ENCODE data around the gene SLC30A9.
A peak's percentile ranks its signal among the peaks of the same experiment; 100 is the strongest.

SLC30A9 gene

GRCh38 chr4:41990365-41991111 lies at the start of gene SLC30A9:
SLC30A9 (plus strand) TSS chr4:41990530; CDS start chr4:41990652, 122 bp downstream.
- peak; percentile 70 for DNase-seq

- DNase-seq, result no peak
These were observed 49.5 kb upstream of the SLC30A9 start for GRCh38 chr4:41940834-41941233.

DNA sequence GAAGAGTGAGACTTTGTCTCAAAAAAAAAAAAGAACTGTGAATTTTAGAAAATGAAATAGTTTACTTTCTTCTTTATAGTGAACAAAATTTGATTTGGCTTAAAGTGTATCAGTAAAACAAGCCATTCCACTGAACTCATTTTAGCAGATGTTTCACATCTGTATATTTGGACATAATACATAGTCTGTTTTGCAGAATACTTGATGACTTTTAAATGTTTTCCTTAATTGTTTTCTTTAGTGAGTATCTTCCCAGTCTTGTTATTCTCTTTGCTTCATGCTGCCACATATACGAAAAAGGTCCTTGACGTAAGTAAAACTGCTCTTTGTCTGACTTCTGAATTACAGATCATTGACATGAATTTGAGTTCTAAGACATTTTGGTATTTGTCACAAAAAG lies 46.8 kb upstream of the SLC30A9 start:
- no peak for DNase-seq

- no peak for DNase-seq
These were observed 46.2 kb upstream of the SLC30A9 start for GRCh38 chr4:41944089-41944488.

DNA sequence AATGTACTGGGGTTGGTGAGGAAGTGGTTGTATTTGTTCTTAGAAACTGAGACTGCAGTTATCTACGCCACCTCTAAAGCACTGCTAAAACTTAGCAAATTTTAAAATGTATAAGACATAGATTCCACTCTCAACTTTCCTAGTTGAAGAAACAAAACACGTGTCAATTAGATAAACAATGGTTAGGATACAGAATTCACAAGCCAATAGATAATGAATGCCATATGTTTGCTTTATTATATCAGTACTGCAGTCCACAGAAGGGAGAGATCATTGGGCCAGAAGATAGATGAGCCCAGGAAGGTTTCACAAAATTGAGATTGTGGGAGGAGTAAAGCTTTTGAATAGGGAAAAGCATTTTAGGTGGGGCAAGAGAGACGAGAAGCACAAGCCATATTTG lies 40.8 kb upstream of the SLC30A9 start:
- DNase-seq, result no peak

- DNase-seq, result peak; percentile 5
These were observed 32.7 kb upstream of the SLC30A9 start for GRCh38 chr4:41957634-41958033.

GRCh38 chr4:41963105-41963504 lies 27.2 kb upstream of the SLC30A9 start:
- DNase-seq, result no peak

DNA sequence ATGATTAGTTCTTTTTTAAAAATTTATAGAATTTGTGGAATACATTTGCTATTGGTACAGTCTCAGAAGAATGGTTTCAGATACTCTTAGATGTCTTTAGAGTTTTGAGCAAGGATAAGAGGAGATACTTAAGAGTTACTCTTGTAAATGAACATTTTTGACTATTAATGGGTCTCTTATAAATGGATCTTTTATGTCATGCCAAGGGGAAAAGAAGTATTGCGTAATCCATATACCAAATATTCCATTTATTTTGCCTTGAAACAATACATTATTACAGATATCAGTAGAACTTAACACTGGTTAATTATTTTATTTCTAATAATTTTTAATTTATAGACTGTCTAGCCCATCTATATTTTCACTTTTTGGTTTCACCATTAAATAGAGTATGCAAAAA lies 25.9 kb upstream of the SLC30A9 start:
- DNase-seq, result no peak

GRCh38 chr4:41967392-41967791 lies 22.9 kb upstream of the SLC30A9 start:
- DNase-seq, result no peak

GRCh38 chr4:41969671-41970070 lies 20.7 kb upstream of the SLC30A9 start:
- DNase-seq, result no peak

- no peak for DNase-seq
These were observed 15.0 kb upstream of the SLC30A9 start for GRCh38 chr4:41975341-41975740.

GRCh38 chr4:41976775-41977516 lies 13.4 kb upstream of the SLC30A9 start:
- DNase-seq, result no peak

- no peak for DNase-seq
These were observed 12.6 kb upstream of the SLC30A9 start for GRCh38 chr4:41977709-41978108.

DNA sequence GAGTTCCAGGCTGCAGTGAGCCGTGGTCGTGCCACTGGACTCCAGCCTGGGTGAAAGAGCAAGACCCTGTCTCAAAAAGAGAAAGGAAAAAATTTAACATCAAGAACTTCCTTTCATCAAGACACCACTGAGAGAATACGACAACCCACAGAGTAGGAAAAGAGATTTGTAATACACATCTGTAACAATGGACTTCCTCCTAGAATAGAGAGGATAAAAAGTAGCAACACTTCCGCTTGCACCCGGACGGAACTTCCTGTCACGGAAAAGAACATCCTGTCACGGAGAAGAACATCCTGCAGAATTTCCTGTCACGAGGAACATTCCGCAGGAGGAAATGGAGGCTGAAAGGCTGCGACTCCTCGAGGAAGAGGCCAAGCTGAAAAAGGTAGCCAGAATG lies 8.9 kb upstream of the SLC30A9 start, which contains the start of gene DCAF4L1:
Gene DCAF4L1, plus strand, starts transcription at position 301 of the 400 bp plus-strand sequence. Its CDS starts 37 bp downstream, at position 338.
- DNase-seq, result no peak

- DNase-seq, result no peak
These were observed 7.6 kb upstream of the SLC30A9 start for GRCh38 chr4:41982716-41983115.

- DNase-seq, result no peak
These were observed 5.2 kb upstream of the SLC30A9 start for GRCh38 chr4:41985151-41985550.

DNA sequence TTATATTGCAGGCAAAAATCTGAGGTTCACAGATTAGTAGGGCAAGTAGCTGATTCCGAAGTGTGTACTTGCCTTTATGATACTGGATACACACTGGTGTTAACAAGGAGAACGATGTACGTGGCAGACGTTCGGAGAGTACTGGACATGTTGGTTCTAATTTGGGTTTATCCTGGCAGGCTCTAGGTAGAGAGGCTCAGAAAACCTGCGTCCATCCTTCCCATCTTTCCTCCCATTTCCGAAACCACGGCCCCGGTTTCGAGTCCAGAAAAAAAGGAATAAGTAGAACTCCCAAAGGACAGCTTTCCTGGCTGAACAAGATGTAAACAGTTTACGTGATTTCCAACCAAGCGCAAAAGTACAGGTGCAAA lies 351 bp upstream of the SLC30A9 start:
- DNase-seq, result no peak

DNA sequence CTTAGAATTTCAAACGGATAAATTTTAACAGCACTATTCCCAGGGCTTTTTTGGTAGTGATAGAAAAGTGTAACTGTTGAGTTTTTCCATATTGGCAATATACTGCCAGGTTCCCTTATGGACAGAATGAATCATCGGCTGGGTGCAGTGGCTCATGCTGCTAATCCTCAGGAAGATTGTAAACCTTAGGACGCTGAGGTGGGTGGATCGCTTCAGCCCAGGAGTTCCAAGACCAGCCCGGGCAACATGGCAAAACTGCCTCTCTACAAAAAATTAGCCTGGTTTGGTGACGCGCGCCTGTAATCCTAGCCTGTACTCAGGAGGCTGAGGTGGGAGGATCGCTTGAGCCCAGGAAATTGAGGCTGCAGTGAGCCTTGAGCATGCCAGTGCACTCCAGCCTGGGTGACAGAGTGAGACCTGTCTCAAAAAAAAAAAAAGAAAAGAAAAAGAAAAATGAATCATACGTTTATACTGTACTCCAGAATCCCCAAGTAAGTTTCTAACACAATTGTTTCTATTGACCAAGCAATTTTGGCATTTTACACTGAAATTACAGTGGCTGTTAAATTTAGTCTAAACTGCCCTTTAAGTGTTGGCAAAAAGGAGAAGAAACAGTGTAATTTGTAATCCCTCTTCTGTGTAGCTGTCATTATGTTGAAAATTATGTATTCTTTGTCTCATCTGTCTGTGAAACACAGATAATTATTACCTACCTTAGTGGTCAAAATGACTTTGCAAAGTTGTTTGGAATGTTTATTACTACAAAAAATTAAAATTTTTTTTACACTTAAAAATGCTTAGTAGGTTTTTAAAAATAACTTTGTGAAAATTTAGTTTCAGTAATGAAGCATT lies 1.8 kb downstream of the SLC30A9 start:
- no peak for DNase-seq

GRCh38 chr4:41992967-41993857 lies 2.9 kb downstream of the SLC30A9 start:
- DNase-seq, result no peak

DNA sequence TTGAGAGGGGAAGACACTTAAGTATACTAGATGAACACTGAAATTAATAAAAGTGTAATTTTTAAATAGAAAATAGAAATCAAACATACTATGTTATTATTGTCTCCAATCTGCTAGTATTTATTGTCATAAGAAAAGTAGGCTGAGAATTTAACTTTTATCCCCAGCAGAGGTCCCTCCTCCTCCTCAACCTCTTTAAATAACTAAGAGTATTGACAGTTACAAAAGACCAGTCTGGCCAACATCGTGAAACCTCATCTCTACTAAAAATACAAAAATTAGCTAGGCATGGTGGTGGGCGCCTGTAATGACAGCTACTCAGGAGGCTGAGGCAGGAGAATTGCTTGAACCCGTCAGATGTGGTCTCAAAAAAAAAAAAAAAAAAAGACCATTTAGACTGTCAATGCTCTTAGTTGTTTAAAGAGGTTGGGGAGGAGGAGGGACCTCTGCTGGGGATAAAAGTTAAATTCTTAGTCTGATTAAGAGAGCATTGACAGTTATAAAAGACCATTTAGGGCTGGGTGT lies 4.2 kb downstream of the SLC30A9 start:
- DNase-seq, result no peak

- DNase-seq, result no peak
These were observed 7.7 kb downstream of the SLC30A9 start for GRCh38 chr4:41998019-41998418.

DNA sequence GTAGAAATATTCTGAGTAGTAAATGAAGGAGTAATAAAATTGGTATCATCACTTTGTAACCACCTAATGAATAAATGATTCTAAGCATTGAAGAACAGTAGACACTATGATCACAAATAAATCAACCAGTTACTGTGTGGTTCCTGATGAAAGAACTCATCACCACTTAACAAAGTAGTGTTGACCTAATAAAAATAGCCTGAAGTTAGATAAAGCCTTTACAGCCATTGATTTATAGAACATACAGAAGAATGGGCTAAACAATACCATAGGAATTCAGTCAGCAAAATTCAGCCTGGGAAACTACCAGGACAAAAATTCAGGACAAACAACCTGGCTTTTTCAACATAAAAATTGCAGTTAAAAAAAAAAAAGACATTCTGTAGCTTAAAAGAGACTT lies 9.0 kb downstream of the SLC30A9 start:
- no peak for DNase-seq
